Panc1 (cell line): ENCODE results near the gene COL4A2. TPM values are rescaled to one million over a fixed set of nuclear protein-coding genes. Genes with fewer than 3 reads are reported as not detected.

Source experiments
- ATAC-seq: fragments of 200-7000 bp; cut with Tn5 transposase; 2 replicates; pipeline ENCODE4 v1.9.1; 2020; ENCODE audit warnings: mild to moderate bottlenecking, moderate library complexity
- BruUV-seq: library from RNA; stranded (reverse); fragments of 400-500 nt; replicated peaks from 2 replicates; lab custom pipeline; 2021; lab: Mats Ljungman, UMichigan
- CTCF ChIA-PET: fragments of 300-600 bp; sonication (Branson Sonifier 250); formaldehyde crosslinking; loops from one replicate; lab custom pipeline; 2022; ENCODE audit warnings: antibody characterized with exemption; lab: Charles Lee
- POLR2A ChIA-PET: fragments of 300-600 bp; sonication (Branson Sonifier 250); formaldehyde crosslinking; loops from one replicate; lab custom pipeline; 2022; ENCODE audit warnings: antibody characterized with exemption; lab: Charles Lee
- DNase-seq: peaks from one replicate; pipeline ENCODE4 v3.0.0-alpha.2; 2010; ENCODE audit warnings: low read depth, low spot score
- H3K27ac ChIP-seq: 2 replicates; pipeline ENCODE4 v1.5.1; 2011; ENCODE audit warnings: mild to moderate bottlenecking, low read length, inconsistent platforms
- H3K27me3 ChIP-seq: fragments of 200-500 bp; sonication (Bioruptor generic); 2 replicates; pipeline ENCODE4 v1.6.0; 2014; ENCODE audit warnings: low read length, inconsistent platforms; ENCODE audit not compliant: control insufficient read depth, insufficient read depth
- H3K36me3 ChIP-seq: fragments of 200-500 bp; sonication (Bioruptor generic); 2 replicates; pipeline ENCODE4 v1.5.1; 2014; ENCODE audit warnings: inconsistent platforms, mild to moderate bottlenecking, low read length, moderate library complexity; ENCODE audit not compliant: control insufficient read depth, insufficient read depth
- H3K4me1 ChIP-seq: 2 replicates; pipeline ENCODE4 v1.5.1; 2011; ENCODE audit warnings: inconsistent platforms, mild to moderate bottlenecking, low read length, moderate library complexity; ENCODE audit not compliant: control insufficient read depth, insufficient read depth
- H3K4me3 ChIP-seq, 2 experiments: 2 replicates each; pipeline ENCODE4 v1.5.1; 2011 to 2012; ENCODE audit warnings: low read depth in 2 of 2, low read length in 2 of 2, mild to moderate bottlenecking in 2 of 2, inconsistent platforms in 1 of 2, moderate library complexity in 1 of 2
- H3K9me3 ChIP-seq: fragments of 200-500 bp; sonication (Bioruptor generic); 2 replicates; pipeline ENCODE4 v1.5.1; 2014; ENCODE audit warnings: low read depth, mild to moderate bottlenecking, inconsistent platforms, low read length, moderate library complexity; ENCODE audit not compliant: control insufficient read depth, insufficient read depth
- CTCF ChIP-seq: fragments of 450-650 bp; IDR thresholded peaks from 2 replicates; pipeline ENCODE4 v1.5.1; 2017; ENCODE audit warnings: mild to moderate bottlenecking
- POLR2AphosphoS5 ChIP-seq: IDR thresholded peaks from 2 replicates; pipeline ENCODE4 v1.6.1; 2012; ENCODE audit warnings: mild to moderate bottlenecking, low read depth, low read length, moderate library complexity
- SIN3A ChIP-seq: IDR thresholded peaks from 2 replicates; pipeline ENCODE4 v1.6.1; 2012; ENCODE audit warnings: low read depth, mild to moderate bottlenecking, low read length, moderate library complexity, borderline replicate concordance; ENCODE audit not compliant: insufficient read depth
- TCF7L2 ChIP-seq: IDR thresholded peaks from 2 replicates; pipeline ENCODE4 v1.6.1; 2011; ENCODE audit warnings: mild to moderate bottlenecking, low read depth, low read length, inconsistent platforms
- in situ Hi-C: cut with HindIII; loops from 2 replicates; pipeline ENCODE4 v1.10.0; 2016; ENCODE audit warnings: low sequenced_read_pairs, low pct_unique_long_range_greater_than_20kb
- intact Hi-C: fragments of 100-400 bp; cut with micrococcal nuclease; formaldehyde crosslinking; loops from one replicate; pipeline ENCODE4 v1.10.0; 2022; ENCODE audit not compliant: unreplicated experiment
- total RNA-seq: library from RNA; stranded (reverse); gene quantifications from one replicate; pipeline ENCODE4 v1.2.1, GENCODE V29; 2021; ENCODE audit not compliant: unreplicated experiment
- TF ChIP-seq, protein P1 (sequence below), 2 experiments: IDR thresholded peaks; 2 replicates each; pipeline ENCODE4 v1.6.1; 2011 to 2012; ENCODE audit warnings: low read depth in 2 of 2, control low read depth in 1 of 2, low read length in 1 of 2, mild to moderate bottlenecking in 1 of 2, moderate library complexity in 1 of 2; ENCODE audit not compliant: insufficient read depth in 1 of 2

The COL4A2 gene
- total RNA-seq, 1 experiment from 2014 or later = 3.0 TPM

- H3K4me1 ChIP-seq = no peaks in the 10 kb centered on the region
- no peak for ATAC-seq
- no peaks in the 10 kb centered on the region for H3K9me3 ChIP-seq
- in situ Hi-C loops (no loop called here), intact Hi-C loops (no loop called here)
- no peak overlapping the region for H3K27ac ChIP-seq
- no TSS peak for BruUV-seq
- TF ChIP-seq TCF7L2 = no peak
- TF ChIP-seq, protein P1, sequence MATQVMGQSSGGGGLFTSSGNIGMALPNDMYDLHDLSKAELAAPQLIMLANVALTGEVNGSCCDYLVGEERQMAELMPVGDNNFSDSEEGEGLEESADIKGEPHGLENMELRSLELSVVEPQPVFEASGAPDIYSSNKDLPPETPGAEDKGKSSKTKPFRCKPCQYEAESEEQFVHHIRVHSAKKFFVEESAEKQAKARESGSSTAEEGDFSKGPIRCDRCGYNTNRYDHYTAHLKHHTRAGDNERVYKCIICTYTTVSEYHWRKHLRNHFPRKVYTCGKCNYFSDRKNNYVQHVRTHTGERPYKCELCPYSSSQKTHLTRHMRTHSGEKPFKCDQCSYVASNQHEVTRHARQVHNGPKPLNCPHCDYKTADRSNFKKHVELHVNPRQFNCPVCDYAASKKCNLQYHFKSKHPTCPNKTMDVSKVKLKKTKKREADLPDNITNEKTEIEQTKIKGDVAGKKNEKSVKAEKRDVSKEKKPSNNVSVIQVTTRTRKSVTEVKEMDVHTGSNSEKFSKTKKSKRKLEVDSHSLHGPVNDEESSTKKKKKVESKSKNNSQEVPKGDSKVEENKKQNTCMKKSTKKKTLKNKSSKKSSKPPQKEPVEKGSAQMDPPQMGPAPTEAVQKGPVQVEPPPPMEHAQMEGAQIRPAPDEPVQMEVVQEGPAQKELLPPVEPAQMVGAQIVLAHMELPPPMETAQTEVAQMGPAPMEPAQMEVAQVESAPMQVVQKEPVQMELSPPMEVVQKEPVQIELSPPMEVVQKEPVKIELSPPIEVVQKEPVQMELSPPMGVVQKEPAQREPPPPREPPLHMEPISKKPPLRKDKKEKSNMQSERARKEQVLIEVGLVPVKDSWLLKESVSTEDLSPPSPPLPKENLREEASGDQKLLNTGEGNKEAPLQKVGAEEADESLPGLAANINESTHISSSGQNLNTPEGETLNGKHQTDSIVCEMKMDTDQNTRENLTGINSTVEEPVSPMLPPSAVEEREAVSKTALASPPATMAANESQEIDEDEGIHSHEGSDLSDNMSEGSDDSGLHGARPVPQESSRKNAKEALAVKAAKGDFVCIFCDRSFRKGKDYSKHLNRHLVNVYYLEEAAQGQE (IDR thresholded peaks at IDR 0.05; ENCODE audit: insufficient read depth in 1 of 2, low read depth in 2 of 2, low read length in 1 of 2) = no peak
- TF ChIP-seq POLR2AphosphoS5 = no peak
- TF ChIP-seq CTCF = no peak
- TF ChIP-seq SIN3A = no peak
- H3K36me3 ChIP-seq = no peaks in the 10 kb centered on the region
- ChIA-PET CTCF (no interaction called here), POLR2A (no interaction called here)
- H3K4me3 ChIP-seq = no peak overlapping the region
- DNase-seq = no peak
- H3K27me3 ChIP-seq = no peaks in the 10 kb centered on the region
These were observed 48.0 kb upstream of the COL4A2 start for GRCh38 chr13:110258876-110259631.

DNA sequence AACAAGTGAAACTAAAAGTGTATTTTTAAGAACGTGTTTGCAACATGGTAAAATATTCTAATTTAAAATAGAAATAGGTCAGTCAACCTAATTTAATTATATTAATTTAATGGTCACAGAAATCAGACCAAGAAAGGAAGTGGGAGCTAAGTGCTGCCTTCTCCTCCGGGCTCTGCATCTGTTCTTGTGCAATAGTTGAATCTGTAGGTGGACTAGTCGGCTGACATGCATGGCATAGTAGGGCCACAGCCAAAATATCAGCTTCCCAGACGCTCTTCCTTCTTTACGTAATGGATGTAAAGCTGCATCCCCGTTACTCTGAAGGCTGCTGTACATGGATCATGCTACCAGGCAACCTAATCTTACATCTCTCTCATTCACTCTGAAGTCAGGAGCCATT is 47.4 kb upstream of the COL4A2 start:
- intact Hi-C loops = no loop called here
- H3K27ac ChIP-seq = no peak overlapping the region
- ChIA-PET CTCF (no interaction called here), POLR2A (no interaction called here)
- no peaks in the 10 kb centered on the region for H3K9me3 ChIP-seq
- BruUV-seq = no TSS peak
- TF ChIP-seq, protein P1 (IDR thresholded peaks at IDR 0.05; ENCODE audit: insufficient read depth in 1 of 2, low read depth in 2 of 2, low read length in 1 of 2) = no peak
- TF ChIP-seq SIN3A (no peak), POLR2AphosphoS5 (no peak), TCF7L2 (no peak)
- H3K36me3 ChIP-seq = no peaks in the 10 kb centered on the region
- in situ Hi-C loops = no loop called here
- H3K27me3 ChIP-seq = no peaks in the 10 kb centered on the region; the same call in 1 of the 2 replicates
- ATAC-seq = no peak
- no peak for DNase-seq
- H3K4me3 ChIP-seq = no peak overlapping the region
- no peaks in the 10 kb centered on the region for H3K4me1 ChIP-seq
